ENCODE measurements around the gene SPAG7.

DNA sequence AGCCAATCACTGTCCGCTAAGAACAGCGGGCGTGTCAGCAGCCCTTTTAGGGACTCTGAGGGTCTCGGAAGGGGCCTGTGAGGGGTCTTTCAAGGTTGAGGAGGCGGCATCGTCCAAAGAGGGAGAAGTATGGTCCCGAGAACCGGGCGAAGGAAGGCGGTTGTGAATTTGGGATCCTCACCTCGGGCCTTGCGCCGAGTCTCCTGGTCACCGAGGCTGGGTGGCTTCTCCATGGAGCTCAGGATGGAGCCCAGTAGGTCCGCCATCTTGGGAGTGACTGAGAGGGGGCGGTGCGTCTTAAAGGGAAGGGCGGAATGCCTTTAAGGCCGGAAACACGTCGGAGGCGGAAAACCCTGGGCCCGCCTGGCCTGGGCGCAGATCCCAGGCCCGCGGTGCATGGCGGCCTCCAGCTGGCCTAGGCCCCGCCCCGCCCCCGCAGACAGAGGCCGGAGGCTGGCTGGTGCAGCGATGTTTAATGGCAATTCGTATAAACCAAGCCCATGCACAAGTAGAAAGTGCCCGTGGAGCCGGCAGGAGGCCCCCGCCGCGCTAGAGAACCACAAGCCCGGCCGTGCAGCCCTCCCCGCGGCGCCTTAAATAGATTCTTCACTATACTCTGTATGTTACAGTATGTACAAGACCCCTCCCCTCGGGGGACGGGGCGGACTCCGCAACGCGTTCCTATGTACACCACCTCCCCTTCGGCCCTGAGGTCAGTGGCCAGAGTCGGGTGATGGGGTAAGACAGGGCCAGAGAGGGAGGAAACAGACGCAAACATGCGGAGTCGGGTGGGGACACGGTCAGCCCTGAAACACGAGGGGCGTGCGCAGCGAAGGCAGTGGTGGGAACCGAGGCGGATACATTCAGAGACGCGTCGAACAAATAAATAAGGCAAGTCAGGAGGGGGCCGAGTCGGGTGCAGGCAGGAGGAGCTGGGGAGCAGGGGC lies at the start of gene SPAG7:
- peak in 1 of 4 experiments; percentile 13 for TF ChIP-seq CTCF (IDR thresholded peaks at IDR 0.05)
- TF ChIP-seq POLR2A (IDR thresholded peaks at IDR 0.05), result peak; percentile 46 to 78
- peak; percentile 83 to 91 (median 85) for TF ChIP-seq POLR2AphosphoS5 (IDR thresholded peaks at IDR 0.05)
